Panc1 (cell line): Measurements from ENCODE around the gene ENOX2.

Source experiments
- POLR2AphosphoS5 ChIP-seq: IDR thresholded peaks from 2 replicates; pipeline ENCODE4 v1.6.1; 2012; ENCODE audit warnings: mild to moderate bottlenecking, low read depth, low read length, moderate library complexity
- SIN3A ChIP-seq: IDR thresholded peaks from 2 replicates; pipeline ENCODE4 v1.6.1; 2012; ENCODE audit warnings: low read depth, mild to moderate bottlenecking, low read length, moderate library complexity, borderline replicate concordance; ENCODE audit not compliant: insufficient read depth
- TF ChIP-seq, protein P1 (sequence below): fragments of 450-650 bp; IDR thresholded peaks from 2 replicates; pipeline ENCODE4 v1.5.1; 2017; ENCODE audit warnings: mild to moderate bottlenecking
- TF ChIP-seq, protein P2 (sequence below), 2 experiments: IDR thresholded peaks; 2 replicates each; pipeline ENCODE4 v1.6.1; 2011 to 2012; ENCODE audit warnings: low read depth in 2 of 2, control low read depth in 1 of 2, low read length in 1 of 2, mild to moderate bottlenecking in 1 of 2, moderate library complexity in 1 of 2; ENCODE audit not compliant: insufficient read depth in 1 of 2

DNA sequence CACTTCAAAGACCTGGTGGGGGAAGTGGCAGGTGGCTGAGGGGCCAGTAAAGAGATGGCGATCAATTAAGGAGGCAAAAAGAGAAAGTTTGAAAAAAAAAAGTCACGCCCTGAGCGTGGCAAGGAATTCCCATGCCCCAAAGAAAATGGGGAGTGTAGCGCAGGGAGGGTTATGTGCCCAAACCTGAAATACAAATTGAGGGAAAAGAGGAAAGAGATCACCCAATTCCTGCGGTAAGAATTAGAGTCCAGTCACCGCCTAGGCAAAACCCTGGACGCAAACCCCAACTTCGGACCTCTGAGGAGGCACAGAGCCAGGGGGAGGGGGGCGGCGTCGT, 595 bp downstream of the ENOX2 start:
- TF ChIP-seq, protein P1, sequence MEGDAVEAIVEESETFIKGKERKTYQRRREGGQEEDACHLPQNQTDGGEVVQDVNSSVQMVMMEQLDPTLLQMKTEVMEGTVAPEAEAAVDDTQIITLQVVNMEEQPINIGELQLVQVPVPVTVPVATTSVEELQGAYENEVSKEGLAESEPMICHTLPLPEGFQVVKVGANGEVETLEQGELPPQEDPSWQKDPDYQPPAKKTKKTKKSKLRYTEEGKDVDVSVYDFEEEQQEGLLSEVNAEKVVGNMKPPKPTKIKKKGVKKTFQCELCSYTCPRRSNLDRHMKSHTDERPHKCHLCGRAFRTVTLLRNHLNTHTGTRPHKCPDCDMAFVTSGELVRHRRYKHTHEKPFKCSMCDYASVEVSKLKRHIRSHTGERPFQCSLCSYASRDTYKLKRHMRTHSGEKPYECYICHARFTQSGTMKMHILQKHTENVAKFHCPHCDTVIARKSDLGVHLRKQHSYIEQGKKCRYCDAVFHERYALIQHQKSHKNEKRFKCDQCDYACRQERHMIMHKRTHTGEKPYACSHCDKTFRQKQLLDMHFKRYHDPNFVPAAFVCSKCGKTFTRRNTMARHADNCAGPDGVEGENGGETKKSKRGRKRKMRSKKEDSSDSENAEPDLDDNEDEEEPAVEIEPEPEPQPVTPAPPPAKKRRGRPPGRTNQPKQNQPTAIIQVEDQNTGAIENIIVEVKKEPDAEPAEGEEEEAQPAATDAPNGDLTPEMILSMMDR: no peak
- TF ChIP-seq, protein P2, sequence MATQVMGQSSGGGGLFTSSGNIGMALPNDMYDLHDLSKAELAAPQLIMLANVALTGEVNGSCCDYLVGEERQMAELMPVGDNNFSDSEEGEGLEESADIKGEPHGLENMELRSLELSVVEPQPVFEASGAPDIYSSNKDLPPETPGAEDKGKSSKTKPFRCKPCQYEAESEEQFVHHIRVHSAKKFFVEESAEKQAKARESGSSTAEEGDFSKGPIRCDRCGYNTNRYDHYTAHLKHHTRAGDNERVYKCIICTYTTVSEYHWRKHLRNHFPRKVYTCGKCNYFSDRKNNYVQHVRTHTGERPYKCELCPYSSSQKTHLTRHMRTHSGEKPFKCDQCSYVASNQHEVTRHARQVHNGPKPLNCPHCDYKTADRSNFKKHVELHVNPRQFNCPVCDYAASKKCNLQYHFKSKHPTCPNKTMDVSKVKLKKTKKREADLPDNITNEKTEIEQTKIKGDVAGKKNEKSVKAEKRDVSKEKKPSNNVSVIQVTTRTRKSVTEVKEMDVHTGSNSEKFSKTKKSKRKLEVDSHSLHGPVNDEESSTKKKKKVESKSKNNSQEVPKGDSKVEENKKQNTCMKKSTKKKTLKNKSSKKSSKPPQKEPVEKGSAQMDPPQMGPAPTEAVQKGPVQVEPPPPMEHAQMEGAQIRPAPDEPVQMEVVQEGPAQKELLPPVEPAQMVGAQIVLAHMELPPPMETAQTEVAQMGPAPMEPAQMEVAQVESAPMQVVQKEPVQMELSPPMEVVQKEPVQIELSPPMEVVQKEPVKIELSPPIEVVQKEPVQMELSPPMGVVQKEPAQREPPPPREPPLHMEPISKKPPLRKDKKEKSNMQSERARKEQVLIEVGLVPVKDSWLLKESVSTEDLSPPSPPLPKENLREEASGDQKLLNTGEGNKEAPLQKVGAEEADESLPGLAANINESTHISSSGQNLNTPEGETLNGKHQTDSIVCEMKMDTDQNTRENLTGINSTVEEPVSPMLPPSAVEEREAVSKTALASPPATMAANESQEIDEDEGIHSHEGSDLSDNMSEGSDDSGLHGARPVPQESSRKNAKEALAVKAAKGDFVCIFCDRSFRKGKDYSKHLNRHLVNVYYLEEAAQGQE (IDR thresholded peaks at IDR 0.05; ENCODE audit: insufficient read depth in 1 of 2, low read depth in 2 of 2, low read length in 1 of 2): no peak
- TF ChIP-seq POLR2AphosphoS5 (no peak), SIN3A (no peak)
